OCI-LY1 (cell line): ENCODE measurements around the gene PARD6B.

Source experiments
- EZH2 ChIP-seq: fragments of 200-600 bp; sonication (generic), shearing (Covaris generic); IDR thresholded peaks from 2 replicates; pipeline ENCODE4 v1.8.0; 2017; ENCODE audit warnings: borderline replicate concordance, mixed run types, mild to moderate bottlenecking, antibody characterized with exemption, low read length, moderate library complexity, mixed read lengths
- TF ChIP-seq, protein P1 (sequence below): fragments of 200-600 bp; sonication (generic), shearing (Covaris generic); IDR thresholded peaks from 2 replicates; pipeline ENCODE4 v1.5.1; 2017; ENCODE audit warnings: mild to moderate bottlenecking, antibody characterized with exemption, low read length, moderate library complexity, mixed read lengths

GRCh38 chr20:50725724-50726005 lies 5.7 kb upstream of the PARD6B start:
- TF ChIP-seq, protein P1, sequence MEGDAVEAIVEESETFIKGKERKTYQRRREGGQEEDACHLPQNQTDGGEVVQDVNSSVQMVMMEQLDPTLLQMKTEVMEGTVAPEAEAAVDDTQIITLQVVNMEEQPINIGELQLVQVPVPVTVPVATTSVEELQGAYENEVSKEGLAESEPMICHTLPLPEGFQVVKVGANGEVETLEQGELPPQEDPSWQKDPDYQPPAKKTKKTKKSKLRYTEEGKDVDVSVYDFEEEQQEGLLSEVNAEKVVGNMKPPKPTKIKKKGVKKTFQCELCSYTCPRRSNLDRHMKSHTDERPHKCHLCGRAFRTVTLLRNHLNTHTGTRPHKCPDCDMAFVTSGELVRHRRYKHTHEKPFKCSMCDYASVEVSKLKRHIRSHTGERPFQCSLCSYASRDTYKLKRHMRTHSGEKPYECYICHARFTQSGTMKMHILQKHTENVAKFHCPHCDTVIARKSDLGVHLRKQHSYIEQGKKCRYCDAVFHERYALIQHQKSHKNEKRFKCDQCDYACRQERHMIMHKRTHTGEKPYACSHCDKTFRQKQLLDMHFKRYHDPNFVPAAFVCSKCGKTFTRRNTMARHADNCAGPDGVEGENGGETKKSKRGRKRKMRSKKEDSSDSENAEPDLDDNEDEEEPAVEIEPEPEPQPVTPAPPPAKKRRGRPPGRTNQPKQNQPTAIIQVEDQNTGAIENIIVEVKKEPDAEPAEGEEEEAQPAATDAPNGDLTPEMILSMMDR: no peak
- no peak for TF ChIP-seq EZH2
